ENCODE results near the gene GNG14. TPM values are rescaled to one million over a fixed set of nuclear protein-coding genes. Genes with fewer than 3 reads are reported as not detected.

Gene GNG14
- total and polyA plus RNA-seq, 2 of the 13 experiments (the other 11 are each of a cell fraction or from before 2014, with no cell fraction given): not detected

GRCh38 chr19:12666265-12667048 is 21.3 kb upstream of the GNG14 start, which contains the start of the genes MAN2B1 and WDR83 (continued):
- TF ChIP-seq ATF5 (CRISPR knock-in tag; IDR thresholded peaks at IDR 0.05; ENCODE audit: low read depth): no peak
- TF ChIP-seq EHMT2 (IDR thresholded peaks at IDR 0.05; ENCODE audit: borderline replicate concordance, low read depth, low read length): no peak
- TF ChIP-seq ZNF788 (CRISPR knock-in tag; IDR thresholded peaks at IDR 0.05; ENCODE audit: borderline replicate concordance): peak; percentile 23; the same call in 1 of the 2 replicates
- peak; percentile 71; the same call in 1 of the 2 replicates for TF ChIP-seq ARID4A (CRISPR knock-in tag; IDR thresholded peaks at IDR 0.05; ENCODE audit: borderline replicate concordance)
- TF ChIP-seq ZNF883 (CRISPR knock-in tag; IDR thresholded peaks at IDR 0.05; ENCODE audit: not compliant biosample characterization): no peak
- peak; percentile 29; the same call in 1 of the 2 replicates for TF ChIP-seq YEATS4 (CRISPR knock-in tag; IDR thresholded peaks at IDR 0.05; ENCODE audit: borderline replicate concordance)
- TF ChIP-seq NPAS2 (CRISPR knock-in tag; IDR thresholded peaks at IDR 0.05; ENCODE audit: borderline replicate concordance): no peak
- TF ChIP-seq RNF2 (conservative IDR thresholded peaks at IDR 0.05; ENCODE audit: low read depth): no peak
- TF ChIP-seq REPIN1 (CRISPR knock-in tag; IDR thresholded peaks at IDR 0.05; ENCODE audit: borderline replicate concordance, low read depth): no peak
- no peak for TF ChIP-seq PBX2 (CRISPR knock-in tag; IDR thresholded peaks at IDR 0.05)
- no peak for TF ChIP-seq NFE2 (CRISPR knock-in tag; IDR thresholded peaks at IDR 0.05)
- no peak for TF ChIP-seq ZNF432 (CRISPR knock-in tag; IDR thresholded peaks at IDR 0.05; ENCODE audit: borderline replicate concordance)
- no peak for TF ChIP-seq PAWR (CRISPR knock-in tag; IDR thresholded peaks at IDR 0.05; ENCODE audit: borderline replicate concordance)
- TF ChIP-seq NFKB2 (CRISPR knock-in tag; IDR thresholded peaks at IDR 0.05; ENCODE audit: borderline replicate concordance): peak; percentile 55; the same call in 1 of the 2 replicates
- no peak for TF ChIP-seq HINFP (CRISPR knock-in tag; IDR thresholded peaks at IDR 0.05; ENCODE audit: low read depth)
- TF ChIP-seq IKZF4 (CRISPR knock-in tag; IDR thresholded peaks at IDR 0.05; ENCODE audit: borderline replicate concordance, low read depth, not compliant biosample characterization): no peak
